IPS-20b (cell line): ENCODE measurements around the gene CHKB.
A peak's percentile ranks its signal among the peaks of the same experiment; 100 is the strongest.
"Not testable (repeated sequence)": the region's sequence is repeated elsewhere in the genome, so short reads cannot be mapped to it uniquely, and the experiment has no call there.

ENCODE experiments used
- H3K27ac ChIP-seq: one replicate; pipeline ENCODE4 v1.5.1; 2013; ENCODE audit warnings: low read length
- H3K27me3 ChIP-seq: 2 replicates; pipeline ENCODE4 v1.6.1; 2013; ENCODE audit warnings: mild to moderate bottlenecking, low read length, inconsistent platforms; ENCODE audit not compliant: insufficient read depth
- H3K36me3 ChIP-seq: 2 replicates; pipeline ENCODE4 v1.6.1; 2013; ENCODE audit warnings: low read depth, mild to moderate bottlenecking, inconsistent platforms, low read length, moderate library complexity; ENCODE audit not compliant: insufficient read depth
- H3K4me1 ChIP-seq: 2 replicates; pipeline ENCODE4 v1.6.1; 2013; ENCODE audit warnings: mild to moderate bottlenecking, control low read depth, inconsistent platforms, low read length, moderate library complexity; ENCODE audit not compliant: insufficient read depth
- H3K4me3 ChIP-seq: 2 replicates; pipeline ENCODE4 v1.5.1; 2013; ENCODE audit warnings: mild to moderate bottlenecking, low read length, inconsistent platforms
- H3K9ac ChIP-seq: 2 replicates; pipeline ENCODE4 v1.6.1; 2013; ENCODE audit warnings: low read depth, mild to moderate bottlenecking, inconsistent platforms, low read length, moderate library complexity
- H3K9me3 ChIP-seq: 2 replicates; pipeline ENCODE4 v1.6.1; 2013; ENCODE audit warnings: mild to moderate bottlenecking, low read depth, low read length, inconsistent platforms; ENCODE audit not compliant: insufficient read depth

CHKB gene

DNA sequence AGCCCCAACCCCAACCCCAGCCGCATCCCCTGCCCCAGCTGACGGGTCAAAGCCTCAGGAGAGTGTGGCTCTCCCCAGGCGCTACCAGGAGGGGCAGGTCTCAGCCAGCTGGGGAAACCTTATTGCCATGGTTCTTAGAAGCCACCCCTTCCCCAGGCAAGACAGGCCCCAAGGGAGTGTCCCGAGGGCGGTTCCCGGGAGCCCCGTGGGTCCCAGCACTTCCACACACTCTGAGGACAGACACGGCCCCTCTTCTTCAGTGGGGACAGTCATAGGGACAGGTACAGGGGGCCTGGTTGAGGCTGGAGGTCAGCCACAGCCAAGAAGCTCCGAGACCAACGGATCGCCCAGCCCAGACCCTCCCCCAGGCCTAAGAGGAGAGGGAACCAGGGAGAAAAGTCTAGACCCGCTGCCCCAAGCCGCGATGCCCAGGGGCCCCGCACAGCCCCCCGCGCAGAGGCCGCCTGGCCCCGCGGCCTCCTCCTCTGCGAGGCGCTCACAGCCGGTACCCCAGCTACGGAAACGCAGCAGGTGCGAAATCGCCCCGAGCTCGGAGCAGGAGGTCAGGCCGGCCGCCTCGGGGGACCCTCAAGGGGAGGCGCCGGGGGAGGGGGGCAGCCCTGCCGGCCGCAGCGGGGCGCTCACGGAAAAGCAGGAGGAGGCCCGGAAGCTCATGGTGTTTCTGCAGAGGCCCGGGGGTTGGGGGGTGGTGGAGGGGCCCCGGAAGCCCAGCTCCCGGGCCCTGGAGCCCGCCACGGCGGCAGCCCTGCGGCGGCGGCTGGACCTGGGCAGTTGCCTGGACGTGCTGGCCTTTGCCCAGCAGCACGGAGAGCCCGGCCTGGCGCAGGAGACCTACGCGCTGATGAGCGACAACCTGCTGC lies 34.4 kb downstream of the CHKB start:
- Histone ChIP-seq H3K36me3 (no peaks in the 10 kb centered on the region), H3K9ac (no peak overlapping the region), H3K4me3 (no peak overlapping the region), H3K27me3 (peaks cover 26% of the 10 kb centered on the region), H3K9me3 (no peaks in the 10 kb centered on the region), H3K27ac (no peak overlapping the region), H3K4me1 (no peaks in the 10 kb centered on the region; the same call in 1 of the 2 replicates)

DNA sequence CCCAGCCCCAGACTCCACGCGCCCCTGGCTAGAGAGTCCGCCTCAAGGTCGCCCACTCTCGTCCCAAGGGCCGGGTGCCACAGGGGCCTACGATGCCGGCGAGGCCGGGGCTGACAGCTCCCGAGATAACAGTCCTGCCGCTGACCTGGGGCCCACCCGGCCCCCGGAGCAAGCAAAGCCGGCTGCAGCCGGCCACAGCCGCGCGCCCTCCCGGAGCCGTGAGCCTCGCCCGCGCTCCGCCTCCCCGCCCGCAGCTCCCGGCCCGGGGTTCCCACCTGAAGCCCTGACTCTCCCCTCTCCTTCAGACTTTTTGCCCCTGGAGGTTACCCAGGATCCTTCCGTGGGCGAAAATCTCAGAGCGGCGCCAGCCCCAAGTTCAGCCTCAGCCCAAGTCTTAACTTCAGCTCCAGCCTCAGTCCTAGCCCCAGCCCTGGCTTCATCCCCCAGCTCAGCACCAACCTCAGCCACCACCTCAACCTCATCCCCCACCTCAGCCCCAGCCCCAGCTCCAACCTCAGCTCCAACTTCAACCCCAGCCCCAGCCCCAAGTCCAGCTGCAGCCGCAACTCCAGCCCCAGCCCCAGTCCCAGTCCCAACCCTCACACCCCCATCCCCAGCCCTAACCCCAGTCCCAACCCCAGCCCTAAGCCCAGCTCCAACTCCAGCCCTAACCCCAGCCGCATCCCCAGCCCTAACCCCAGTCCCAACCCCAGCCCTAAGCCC lies 35.2 kb downstream of the CHKB start:
- H3K27ac ChIP-seq, result no peak overlapping the region
- H3K27me3 ChIP-seq, result peaks cover 26% of the 10 kb centered on the region
- no peak overlapping the region for H3K4me3 ChIP-seq
- no peak overlapping the region for H3K9ac ChIP-seq
- H3K4me1 ChIP-seq, result no peaks in the 10 kb centered on the region; the same call in 1 of the 2 replicates
- H3K9me3 ChIP-seq, result no peaks in the 10 kb centered on the region
- no peaks in the 10 kb centered on the region for H3K36me3 ChIP-seq

DNA sequence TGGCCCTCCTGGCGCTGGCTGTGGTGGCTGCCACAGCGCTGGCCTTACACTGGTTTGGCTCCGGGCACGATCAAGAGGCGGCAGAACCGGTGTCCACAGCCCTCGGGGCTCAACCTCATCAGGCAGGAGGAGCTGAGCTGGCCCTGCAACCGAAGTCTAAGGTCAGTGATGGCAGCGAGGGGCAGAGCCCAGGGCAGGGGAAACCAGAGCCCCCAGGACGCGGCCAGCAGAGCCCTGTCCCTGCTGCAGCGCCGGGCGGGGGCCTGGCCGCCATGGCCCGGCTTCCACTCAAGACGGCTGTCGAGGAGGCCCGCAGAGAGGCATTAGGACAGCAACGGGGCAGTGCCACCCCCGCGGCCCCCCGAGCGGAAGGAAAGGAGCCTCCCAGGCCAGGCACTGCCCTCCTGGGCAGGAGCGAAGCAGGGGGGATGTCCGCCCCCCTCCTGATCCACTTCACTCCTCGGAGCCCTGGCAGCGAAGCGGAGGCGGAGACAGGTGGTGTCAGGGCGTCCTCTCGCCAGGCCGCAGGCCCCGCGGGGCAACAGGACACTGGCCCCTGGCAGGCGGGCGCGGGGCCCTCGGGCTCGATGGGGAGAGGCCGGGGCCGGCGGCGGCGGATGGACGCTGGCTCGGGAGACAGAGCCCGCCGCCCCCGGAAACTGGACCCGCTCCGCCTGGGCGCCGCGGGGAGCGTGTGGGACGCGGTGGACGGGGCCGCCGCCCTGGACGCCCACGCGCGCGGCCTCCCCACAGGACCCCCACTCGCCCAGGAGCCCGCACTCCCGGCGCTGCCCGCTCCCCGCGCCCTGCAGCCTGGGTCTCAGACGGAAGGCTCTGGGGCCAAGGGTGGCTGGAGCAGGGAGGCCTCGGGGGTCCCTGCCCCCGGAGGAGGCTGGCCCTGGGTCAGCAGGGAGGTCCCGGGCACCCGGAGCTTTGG lies 36.1 kb downstream of the CHKB start:
- Histone ChIP-seq H3K36me3 (no peaks in the 10 kb centered on the region), H3K27me3 (peaks cover 26% of the 10 kb centered on the region), H3K9ac (no peak overlapping the region), H3K9me3 (no peaks in the 10 kb centered on the region), H3K27ac (no peak overlapping the region), H3K4me1 (no peaks in the 10 kb centered on the region; the same call in 1 of the 2 replicates), H3K4me3 (no peak overlapping the region)

- H3K4me1 ChIP-seq, result no peaks in the 10 kb centered on the region; the same call in 1 of the 2 replicates
- no peak within 1 kb of the TSS for H3K4me3 ChIP-seq
- no peak within 1 kb of the TSS for H3K9ac ChIP-seq
- no peak within 1 kb of the TSS for H3K27ac ChIP-seq
- H3K36me3 ChIP-seq, result no peaks in the 10 kb centered on the region
- peaks cover 26% of the 10 kb centered on the region for H3K27me3 ChIP-seq
- no peaks in the 10 kb centered on the region for H3K9me3 ChIP-seq
These were observed 36.9 kb downstream of the CHKB start, which contains the start of gene KLHDC7B for GRCh38 chr22:50545522-50546325. Gene KLHDC7B, plus strand, starts transcription at chr22:50545899. Its CDS starts 345 bp downstream, at chr22:50546244.

GRCh38 chr22:50544746-50545253 lies 37.8 kb downstream of the CHKB start:
- Histone ChIP-seq H3K4me3 (no peak overlapping the region), H3K27ac (no peak overlapping the region), H3K27me3 (peaks cover 26% of the 10 kb centered on the region), H3K9me3 (no peaks in the 10 kb centered on the region), H3K4me1 (no peaks in the 10 kb centered on the region; the same call in 1 of the 2 replicates), H3K9ac (no peak overlapping the region), H3K36me3 (no peaks in the 10 kb centered on the region)

DNA sequence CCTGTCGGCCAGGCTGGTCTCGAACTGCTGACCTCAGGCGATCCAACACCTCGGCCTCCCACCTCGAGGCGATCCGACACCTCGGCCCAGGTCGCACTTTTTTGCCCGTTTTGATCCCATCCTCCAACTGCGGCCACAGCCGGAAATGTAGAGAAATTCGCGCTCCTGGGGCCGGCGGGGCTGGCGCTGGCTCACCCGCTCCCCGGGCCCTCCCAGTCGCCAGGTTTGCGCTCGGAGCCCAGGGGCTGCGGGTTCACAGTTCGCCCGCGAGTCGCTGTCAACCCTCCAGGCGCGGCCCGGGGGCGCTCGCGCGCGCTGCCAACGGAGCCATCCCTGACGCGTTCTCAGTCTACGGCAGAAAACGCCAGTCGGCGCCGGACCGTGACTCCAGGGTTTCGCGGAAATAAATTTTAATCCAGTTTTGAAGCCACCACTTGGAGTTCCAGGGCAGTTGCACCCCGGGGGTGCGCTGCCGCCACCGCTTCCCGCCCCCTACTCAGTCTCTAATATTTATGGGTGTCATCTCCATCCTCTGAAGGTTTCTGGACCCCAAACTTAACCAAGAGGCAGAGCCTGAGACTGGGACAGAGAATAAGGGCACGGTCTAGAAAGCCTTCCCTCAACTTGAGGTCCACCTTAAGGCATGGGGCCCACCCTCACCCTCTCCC lies 38.4 kb downstream of the CHKB start:
- H3K27ac ChIP-seq, result no peak overlapping the region
- H3K4me1 ChIP-seq, result no peaks in the 10 kb centered on the region; the same call in 1 of the 2 replicates
- no peaks in the 10 kb centered on the region for H3K9me3 ChIP-seq
- H3K36me3 ChIP-seq, result no peaks in the 10 kb centered on the region
- peak overlapping the region; percentile 41; the same call in 1 of the 2 replicates for H3K4me3 ChIP-seq
- H3K9ac ChIP-seq, result no peak overlapping the region
- peaks cover 26% of the 10 kb centered on the region for H3K27me3 ChIP-seq

DNA sequence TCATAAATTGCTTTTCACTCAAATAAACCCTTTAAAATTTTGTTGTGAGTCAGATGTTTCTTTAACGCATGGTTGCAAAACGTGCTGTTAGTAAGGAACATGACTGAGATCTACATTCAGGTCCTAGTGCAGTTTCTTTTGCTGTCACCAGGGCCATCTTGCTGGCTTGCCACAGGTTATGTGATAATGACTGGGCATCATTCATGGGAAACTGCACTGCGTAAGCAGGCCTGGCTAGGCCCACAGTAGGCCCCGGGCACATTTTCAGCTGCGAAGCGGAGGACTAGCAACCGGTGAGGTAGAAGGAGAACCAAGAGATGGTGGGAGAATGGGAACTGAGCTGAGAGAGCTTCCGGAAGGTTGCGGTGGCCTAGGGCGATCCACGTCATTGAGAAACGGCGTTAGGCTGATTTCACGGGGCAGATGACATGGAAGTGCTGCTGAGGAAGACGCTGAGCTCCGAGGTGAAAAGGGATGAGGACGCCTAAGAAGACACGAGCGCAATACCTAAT lies 40.2 kb downstream of the CHKB start:
- Histone ChIP-seq H3K4me1 (no peaks in the 10 kb centered on the region; the same call in 1 of the 2 replicates), H3K4me3 (no peak overlapping the region), H3K36me3 (no peaks in the 10 kb centered on the region), H3K9me3 (no peaks in the 10 kb centered on the region), H3K9ac (no peak overlapping the region), H3K27ac (no peak overlapping the region), H3K27me3 (peaks cover 31% of the 10 kb centered on the region)

- not testable (repeated sequence) for H3K27ac ChIP-seq, H3K9me3 ChIP-seq, H3K4me3 ChIP-seq, H3K4me1 ChIP-seq, H3K9ac ChIP-seq, H3K36me3 ChIP-seq
- peaks cover 33% of the 10 kb centered on the region for H3K27me3 ChIP-seq
These were observed 41.0 kb downstream of the CHKB start for GRCh38 chr22:50541667-50542026.

DNA sequence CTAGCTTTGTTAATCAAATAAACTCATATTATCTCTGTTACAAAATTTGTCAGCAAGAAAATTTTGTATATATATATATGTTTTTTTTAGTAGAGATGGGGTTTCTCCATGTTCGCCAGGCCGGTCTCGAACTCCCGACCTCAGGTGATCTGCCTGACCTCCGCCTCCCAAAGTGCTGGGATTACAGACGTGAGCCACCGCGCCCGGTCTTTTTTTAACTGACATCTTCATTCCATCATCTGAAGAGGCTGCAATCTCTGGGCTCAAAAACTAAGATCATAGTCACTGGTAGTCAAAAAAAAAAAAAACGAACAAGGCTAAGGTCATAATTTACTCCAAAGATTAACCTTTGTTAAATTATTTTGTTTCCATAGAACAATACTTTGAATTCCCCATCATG lies 42.3 kb downstream of the CHKB start:
- H3K9me3 ChIP-seq, result no peaks in the 10 kb centered on the region
- H3K36me3 ChIP-seq, result no peaks in the 10 kb centered on the region
- H3K4me1 ChIP-seq, result no peaks in the 10 kb centered on the region; the same call in 1 of the 2 replicates
- H3K4me3 ChIP-seq, result no peak overlapping the region
- H3K27ac ChIP-seq, result no peak overlapping the region
- H3K9ac ChIP-seq, result no peak overlapping the region
- H3K27me3 ChIP-seq, result peaks cover 27% of the 10 kb centered on the region

DNA sequence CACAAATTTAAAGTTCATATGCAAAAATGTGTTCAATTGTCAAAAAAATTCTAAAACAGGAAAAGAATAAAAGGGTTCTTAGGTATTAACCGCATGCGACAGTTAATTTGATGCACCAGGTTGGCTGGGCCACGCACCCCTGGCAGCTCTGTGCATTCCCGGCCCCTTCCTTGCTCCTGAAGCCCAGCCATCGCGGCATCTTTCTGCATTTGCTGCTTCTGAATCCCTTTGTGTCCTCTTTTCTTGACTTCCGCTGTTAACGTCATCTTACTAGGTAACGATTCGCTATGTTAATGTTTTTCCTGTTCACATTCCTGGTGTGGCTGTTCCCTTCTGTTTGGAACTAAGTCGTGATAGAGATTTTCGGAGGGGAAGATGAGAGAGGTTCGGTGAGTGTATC lies 44.9 kb downstream of the CHKB start:
- Histone ChIP-seq H3K9ac (no peak overlapping the region), H3K4me3 (no peak overlapping the region), H3K27ac (no peak overlapping the region), H3K4me1 (no peaks in the 10 kb centered on the region), H3K36me3 (no peaks in the 10 kb centered on the region), H3K9me3 (no peaks in the 10 kb centered on the region), H3K27me3 (peaks cover 19% of the 10 kb centered on the region)
